Cardiac muscle cell (in vitro differentiated cells and primary cell): ENCODE measurements around the gene CCDC188. TPM values are rescaled to one million over a fixed set of nuclear protein-coding genes. Genes with fewer than 3 reads are reported as not detected.

ENCODE experiments used
- DNase-seq, 2 donors: peaks; one replicate each; pipeline versions ENCODE4 v3.0.0 to v3.0.0-alpha.2; 2010 to 2017; ENCODE audit warnings: low read depth in 1 of 2, low spot score in 1 of 2
- H3K27ac ChIP-seq: fragments of 200-600 bp; sonication (generic); 2 replicates; pipeline ENCODE4 v1.5.1; 2016
- H3K27me3 ChIP-seq: fragments of 200-600 bp; sonication (generic); 2 replicates; pipeline ENCODE4 v1.6.0; 2016; ENCODE audit warnings: control low read depth
- H3K36me3 ChIP-seq: fragments of 200-600 bp; sonication (generic); 2 replicates; pipeline ENCODE4 v1.5.1; 2016; ENCODE audit warnings: control low read depth
- H3K4me1 ChIP-seq: fragments of 200-600 bp; sonication (generic); 2 replicates; pipeline ENCODE4 v1.8.1; 2017; ENCODE audit warnings: low read depth, mild to moderate bottlenecking, mixed run types
- H3K4me3 ChIP-seq: fragments of 200-600 bp; sonication (generic); 2 replicates; pipeline ENCODE4 v1.5.1; 2016; ENCODE audit warnings: mild to moderate bottlenecking
- H3K9me3 ChIP-seq: fragments of 200-600 bp; sonication (generic); 2 replicates; pipeline ENCODE4 v1.5.1; 2017; ENCODE audit warnings: low read depth, mild to moderate bottlenecking, control low read depth
- CTCF ChIP-seq: IDR thresholded peaks from 2 replicates; pipeline ENCODE4 v1.5.1; 2012; ENCODE audit warnings: low read depth, mild to moderate bottlenecking, low read length
- polyA plus RNA-seq: library from polyadenylated mRNA; unstranded; fragments of >200 nt; fragmentation: Nextera tagmentation; extraction: Ambion mirVana; gene quantifications from 2 replicates; pipeline ENCODE4 v1.2.1, GENCODE V29; 2016
- total RNA-seq: library from RNA; depleted of rRNA; stranded (reverse); fragments of >200 nt; gene quantifications from 2 replicates; pipeline ENCODE4 v1.2.3, GENCODE V29; 2016

CCDC188 gene
- total and polyA plus RNA-seq, 2 experiments from 2014 or later = not detected

DNA sequence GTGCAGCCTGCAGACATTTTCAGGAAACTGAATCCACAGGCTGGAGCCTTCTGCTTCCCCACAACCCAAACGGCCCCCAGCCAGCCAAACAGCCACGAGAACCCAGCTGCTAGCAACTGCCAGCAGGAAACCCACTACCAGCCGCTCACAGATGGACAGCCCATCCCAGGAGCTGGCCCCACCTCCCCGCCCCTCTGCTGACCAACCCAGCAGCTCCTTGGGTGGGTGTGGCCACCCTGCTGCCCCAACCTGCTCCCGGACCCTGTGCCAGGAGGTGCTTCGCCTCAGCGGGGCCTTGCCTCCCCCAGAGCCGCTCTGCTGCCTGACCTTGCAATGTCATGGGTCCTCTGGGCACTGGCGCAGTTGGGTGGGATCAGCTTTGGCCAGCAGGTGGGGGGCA lies 8.2 kb upstream of the CCDC188 start:
- no peak overlapping the region for H3K27ac ChIP-seq
- peak in 1 of 2 donors; percentile 42 for DNase-seq
- H3K4me3 ChIP-seq = no peak overlapping the region
- H3K27me3 ChIP-seq = no peaks in the 10 kb centered on the region
- no peaks in the 10 kb centered on the region for H3K9me3 ChIP-seq
- H3K36me3 ChIP-seq = no peaks in the 10 kb centered on the region
- TF ChIP-seq CTCF = no peak
- peaks cover 4% of the 10 kb centered on the region for H3K4me1 ChIP-seq

DNA sequence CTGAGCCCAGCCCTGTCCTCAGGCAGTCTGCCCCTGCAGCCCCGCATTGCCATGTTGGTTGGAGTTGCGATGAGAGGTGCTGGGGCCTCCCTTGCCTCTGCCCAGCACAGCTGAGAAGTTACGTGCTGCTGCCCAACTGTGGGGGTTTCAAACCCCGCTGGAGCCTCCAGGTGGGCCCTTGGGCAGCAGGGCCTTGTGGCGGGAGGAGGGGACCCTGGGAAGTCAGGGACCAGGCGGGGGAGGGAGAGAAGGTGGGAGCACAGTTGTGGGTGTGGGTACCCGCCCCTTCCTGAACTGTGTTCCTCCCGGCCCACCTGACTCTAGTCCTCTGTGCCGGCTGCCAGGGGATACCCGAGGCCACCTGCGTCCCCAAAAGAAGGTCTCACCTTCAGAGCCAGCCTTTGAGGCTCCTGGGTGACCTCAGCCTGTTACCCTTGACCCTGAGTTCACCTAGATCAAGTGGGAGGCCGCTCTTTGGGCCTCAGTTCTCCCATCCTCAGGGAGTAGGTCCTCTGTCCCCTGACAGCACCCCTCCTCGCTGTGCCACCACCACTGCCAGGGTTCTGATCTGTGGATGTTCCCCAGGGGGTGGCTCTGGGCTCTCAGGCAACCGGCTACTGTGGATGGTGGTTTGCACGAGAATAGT lies 7.7 kb upstream of the CCDC188 start:
- Histone ChIP-seq H3K36me3 (no peaks in the 10 kb centered on the region), H3K4me1 (peaks cover 8% of the 10 kb centered on the region), H3K9me3 (no peaks in the 10 kb centered on the region), H3K27me3 (no peaks in the 10 kb centered on the region), H3K4me3 (no peak overlapping the region), H3K27ac (no peak overlapping the region)
- no peak for DNase-seq
- no peak for TF ChIP-seq CTCF

GRCh38 chr22:20157430-20158183 lies 6.8 kb upstream of the CCDC188 start:
- Histone ChIP-seq H3K4me3 (no peak overlapping the region), H3K4me1 (peaks cover 8% of the 10 kb centered on the region), H3K27me3 (no peaks in the 10 kb centered on the region), H3K9me3 (no peaks in the 10 kb centered on the region), H3K36me3 (no peaks in the 10 kb centered on the region), H3K27ac (no peak overlapping the region)
- no peak for DNase-seq
- no peak for TF ChIP-seq CTCF

DNA sequence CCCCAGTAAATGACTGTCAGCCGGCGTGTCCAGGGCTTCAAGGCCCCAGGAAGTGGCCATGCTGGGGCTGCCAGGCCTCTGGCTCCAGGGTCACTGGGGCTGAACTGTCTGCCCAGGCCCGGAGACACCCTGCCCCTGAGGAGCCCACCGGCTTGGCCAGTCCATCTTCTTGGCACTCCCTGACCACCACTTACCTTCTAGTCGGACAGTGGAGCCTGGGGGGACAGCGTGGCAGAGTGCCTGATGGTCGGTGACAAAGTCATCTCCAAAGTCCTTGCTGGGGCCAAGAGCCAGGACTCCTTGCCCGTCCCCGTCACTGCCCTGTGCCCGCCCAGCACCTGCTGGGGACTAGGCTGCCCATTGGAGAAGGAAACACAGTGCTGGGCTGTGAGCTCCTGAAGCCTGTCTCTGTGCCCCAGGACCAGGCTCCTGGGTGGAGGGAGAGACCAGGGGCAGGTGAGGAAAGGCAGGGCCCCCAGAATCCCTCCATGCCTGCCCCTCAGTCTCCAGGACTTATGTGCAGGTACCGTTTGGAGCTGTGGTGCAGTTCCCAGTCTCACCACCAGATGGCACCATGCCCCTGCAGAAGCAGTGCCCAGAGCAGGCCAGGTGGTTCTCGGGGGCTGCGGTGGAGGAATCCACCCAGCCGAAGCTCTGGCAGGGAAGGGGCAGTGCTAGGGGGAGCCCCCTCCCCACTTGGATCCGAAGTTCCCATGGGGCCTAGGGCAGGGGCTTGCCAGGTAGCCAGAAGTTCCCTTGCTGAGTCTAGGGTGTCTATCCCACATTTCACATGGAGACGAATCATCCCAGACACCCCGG lies 6.0 kb upstream of the CCDC188 start:
- Histone ChIP-seq H3K27me3 (no peaks in the 10 kb centered on the region), H3K9me3 (no peaks in the 10 kb centered on the region), H3K4me3 (no peak overlapping the region), H3K27ac (no peak overlapping the region), H3K4me1 (peaks cover 8% of the 10 kb centered on the region), H3K36me3 (no peaks in the 10 kb centered on the region)
- TF ChIP-seq CTCF = peak; percentile 95
- DNase-seq = peak; percentile 79 to 84

- no peak for DNase-seq
- Histone ChIP-seq H3K4me3 (no peak overlapping the region), H3K27me3 (no peaks in the 10 kb centered on the region), H3K27ac (no peak overlapping the region), H3K9me3 (no peaks in the 10 kb centered on the region), H3K4me1 (peaks cover 8% of the 10 kb centered on the region), H3K36me3 (no peaks in the 10 kb centered on the region)
- TF ChIP-seq CTCF = no peak
These were observed 5.2 kb upstream of the CCDC188 start for GRCh38 chr22:20156042-20156389.
